ENCODE data around the gene COL18A1. TPM values are rescaled to one million over a fixed set of nuclear protein-coding genes. Genes with fewer than 3 reads are reported as not detected.

The COL18A1 gene
- total RNA-seq, 1 donor from 2014 or later: 59.0 TPM

GRCh38 chr21:45454060-45454925 is 49.3 kb downstream of the COL18A1 start:
- no peak overlapping the region for H3K4me3 ChIP-seq (ENCODE audit: low read length in 3 of 3)
- H3K4me1 ChIP-seq (ENCODE audit: control insufficient read depth in 3 of 3, insufficient read depth in 3 of 3, low read length in 3 of 3): peaks cover 12 to 26% (median 18%) of the 10 kb centered on the region in 3 donors
- H3K36me3 ChIP-seq (ENCODE audit: control insufficient read depth in 3 of 3, insufficient read depth in 3 of 3, low read length in 3 of 3): no peaks in the 10 kb centered on the region
- no peak overlapping the region for H3K27ac ChIP-seq (ENCODE audit: low read depth, low read length)
- no peaks in the 10 kb centered on the region for H3K9me3 ChIP-seq (ENCODE audit: control insufficient read depth in 3 of 3, low read length in 3 of 3)
- peaks cover 10 to 40% (median 24%) of the 10 kb centered on the region in 3 donors for H3K27me3 ChIP-seq (ENCODE audit: control insufficient read depth in 3 of 3, insufficient read depth in 3 of 3, low read length in 3 of 3)
- no peak overlapping the region for H3K9ac ChIP-seq (ENCODE audit: low read depth in 1 of 3, low read length in 3 of 3)

GRCh38 chr21:45454926-45455673 is 50.1 kb downstream of the COL18A1 start:
- Histone ChIP-seq H3K4me1 (ENCODE audit: control insufficient read depth in 3 of 3, insufficient read depth in 3 of 3, low read length in 3 of 3) (peaks cover 12 to 26% (median 18%) of the 10 kb centered on the region in 3 donors), H3K36me3 (ENCODE audit: control insufficient read depth in 3 of 3, insufficient read depth in 3 of 3, low read length in 3 of 3) (no peaks in the 10 kb centered on the region), H3K27me3 (ENCODE audit: control insufficient read depth in 3 of 3, insufficient read depth in 3 of 3, low read length in 3 of 3) (peaks cover 10 to 36% (median 24%) of the 10 kb centered on the region in 3 donors), H3K4me3 (ENCODE audit: low read length in 3 of 3) (peak overlapping the region; percentile 27 to 58 (median 38)), H3K9me3 (ENCODE audit: control insufficient read depth in 3 of 3, low read length in 3 of 3) (no peaks in the 10 kb centered on the region), H3K27ac (ENCODE audit: low read depth, low read length) (no peak overlapping the region), H3K9ac (ENCODE audit: low read depth in 1 of 3, low read length in 3 of 3) (peak overlapping the region in 2 of 3 donors; percentile 32 to 50)

- Histone ChIP-seq H3K36me3 (ENCODE audit: control insufficient read depth in 3 of 3, insufficient read depth in 3 of 3, low read length in 3 of 3) (no peaks in the 10 kb centered on the region), H3K4me1 (ENCODE audit: control insufficient read depth in 3 of 3, insufficient read depth in 3 of 3, low read length in 3 of 3) (peaks cover 12 to 26% (median 18%) of the 10 kb centered on the region in 3 donors), H3K27ac (ENCODE audit: low read depth, low read length) (no peak overlapping the region), H3K9me3 (ENCODE audit: control insufficient read depth in 3 of 3, low read length in 3 of 3) (no peaks in the 10 kb centered on the region), H3K4me3 (ENCODE audit: low read length in 3 of 3) (peak overlapping the region; percentile 27 to 58 (median 38)), H3K27me3 (ENCODE audit: control insufficient read depth in 3 of 3, insufficient read depth in 3 of 3, low read length in 3 of 3) (peaks cover 12 to 36% (median 24%) of the 10 kb centered on the region in 3 donors), H3K9ac (ENCODE audit: low read depth in 1 of 3, low read length in 3 of 3) (peak overlapping the region in 2 of 3 donors; percentile 32 to 50)
Observed at GRCh38 chr21:45455674-45456583, 51.0 kb downstream of the COL18A1 start.

- H3K4me3 ChIP-seq (ENCODE audit: low read length in 3 of 3): peak overlapping the region in 2 of 3 donors; percentile 13 to 14
Observed at GRCh38 chr21:45456584-45457160, 51.7 kb downstream of the COL18A1 start.

GRCh38 chr21:45457161-45457831 is 52.3 kb downstream of the COL18A1 start:
- H3K4me1 ChIP-seq (ENCODE audit: control insufficient read depth in 3 of 3, insufficient read depth in 3 of 3, low read length in 3 of 3): peaks cover 12 to 26% (median 18%) of the 10 kb centered on the region in 3 donors
- peak overlapping the region in 2 of 3 donors; percentile 13 to 14 for H3K4me3 ChIP-seq (ENCODE audit: low read length in 3 of 3)
- peaks cover 12 to 36% (median 24%) of the 10 kb centered on the region in 3 donors for H3K27me3 ChIP-seq (ENCODE audit: control insufficient read depth in 3 of 3, insufficient read depth in 3 of 3, low read length in 3 of 3)
- H3K27ac ChIP-seq (ENCODE audit: low read depth, low read length): no peak overlapping the region
- H3K9ac ChIP-seq (ENCODE audit: low read depth in 1 of 3, low read length in 3 of 3): no peak overlapping the region
- no peaks in the 10 kb centered on the region for H3K36me3 ChIP-seq (ENCODE audit: control insufficient read depth in 3 of 3, insufficient read depth in 3 of 3, low read length in 3 of 3)
- peaks cover 0 to 5% (median 0%) of the 10 kb centered on the region in 3 donors for H3K9me3 ChIP-seq (ENCODE audit: control insufficient read depth in 3 of 3, low read length in 3 of 3)

More at GRCh38 chr21:45456584-45457160, 51.7 kb downstream of the COL18A1 start:
- Histone ChIP-seq H3K27ac (ENCODE audit: low read depth, low read length) (no peak overlapping the region), H3K9me3 (ENCODE audit: control insufficient read depth in 3 of 3, low read length in 3 of 3) (peaks cover 0 to 4% (median 0%) of the 10 kb centered on the region in 3 donors), H3K9ac (ENCODE audit: low read depth in 1 of 3, low read length in 3 of 3) (no peak overlapping the region), H3K27me3 (ENCODE audit: control insufficient read depth in 3 of 3, insufficient read depth in 3 of 3, low read length in 3 of 3) (peaks cover 12 to 36% (median 24%) of the 10 kb centered on the region in 3 donors), H3K36me3 (ENCODE audit: control insufficient read depth in 3 of 3, insufficient read depth in 3 of 3, low read length in 3 of 3) (no peaks in the 10 kb centered on the region), H3K4me1 (ENCODE audit: control insufficient read depth in 3 of 3, insufficient read depth in 3 of 3, low read length in 3 of 3) (peaks cover 12 to 26% (median 18%) of the 10 kb centered on the region in 3 donors)

GRCh38 chr21:45457832-45458172 is 52.8 kb downstream of the COL18A1 start:
- Histone ChIP-seq H3K27ac (ENCODE audit: low read depth, low read length) (no peak overlapping the region), H3K4me1 (ENCODE audit: control insufficient read depth in 3 of 3, insufficient read depth in 3 of 3, low read length in 3 of 3) (peaks cover 12 to 26% (median 18%) of the 10 kb centered on the region in 3 donors), H3K27me3 (ENCODE audit: control insufficient read depth in 3 of 3, insufficient read depth in 3 of 3, low read length in 3 of 3) (peaks cover 12 to 36% (median 24%) of the 10 kb centered on the region in 3 donors), H3K4me3 (ENCODE audit: low read length in 3 of 3) (no peak overlapping the region), H3K9ac (ENCODE audit: low read depth in 1 of 3, low read length in 3 of 3) (no peak overlapping the region), H3K36me3 (ENCODE audit: control insufficient read depth in 3 of 3, insufficient read depth in 3 of 3, low read length in 3 of 3) (no peaks in the 10 kb centered on the region), H3K9me3 (ENCODE audit: control insufficient read depth in 3 of 3, low read length in 3 of 3) (peaks cover 0 to 5% (median 0%) of the 10 kb centered on the region in 3 donors)

- H3K9ac ChIP-seq (ENCODE audit: low read depth in 1 of 3, low read length in 3 of 3): no peak overlapping the region
- H3K27me3 ChIP-seq (ENCODE audit: control insufficient read depth in 3 of 3, insufficient read depth in 3 of 3, low read length in 3 of 3): peaks cover 15 to 40% (median 24%) of the 10 kb centered on the region in 3 donors
- no peaks in the 10 kb centered on the region for H3K36me3 ChIP-seq (ENCODE audit: control insufficient read depth in 3 of 3, insufficient read depth in 3 of 3, low read length in 3 of 3)
- no peak overlapping the region for H3K27ac ChIP-seq (ENCODE audit: low read depth, low read length)
- peaks cover 0 to 5% (median 2%) of the 10 kb centered on the region in 3 donors for H3K9me3 ChIP-seq (ENCODE audit: control insufficient read depth in 3 of 3, low read length in 3 of 3)
- peaks cover 12 to 26% (median 18%) of the 10 kb centered on the region in 3 donors for H3K4me1 ChIP-seq (ENCODE audit: control insufficient read depth in 3 of 3, insufficient read depth in 3 of 3, low read length in 3 of 3)
- no peak overlapping the region for H3K4me3 ChIP-seq (ENCODE audit: low read length in 3 of 3)
Observed at GRCh38 chr21:45458281-45459170, 53.6 kb downstream of the COL18A1 start.
